ENCODE results near the gene MEFV. TPM values are rescaled to one million over a fixed set of nuclear protein-coding genes. Genes with fewer than 3 reads are reported as not detected.

The MEFV gene
- total and polyA plus RNA-seq, 2 of the 13 experiments (the other 11 are each of a cell fraction or from before 2014, with no cell fraction given) = 0.22 TPM; not detected in 1

DNA sequence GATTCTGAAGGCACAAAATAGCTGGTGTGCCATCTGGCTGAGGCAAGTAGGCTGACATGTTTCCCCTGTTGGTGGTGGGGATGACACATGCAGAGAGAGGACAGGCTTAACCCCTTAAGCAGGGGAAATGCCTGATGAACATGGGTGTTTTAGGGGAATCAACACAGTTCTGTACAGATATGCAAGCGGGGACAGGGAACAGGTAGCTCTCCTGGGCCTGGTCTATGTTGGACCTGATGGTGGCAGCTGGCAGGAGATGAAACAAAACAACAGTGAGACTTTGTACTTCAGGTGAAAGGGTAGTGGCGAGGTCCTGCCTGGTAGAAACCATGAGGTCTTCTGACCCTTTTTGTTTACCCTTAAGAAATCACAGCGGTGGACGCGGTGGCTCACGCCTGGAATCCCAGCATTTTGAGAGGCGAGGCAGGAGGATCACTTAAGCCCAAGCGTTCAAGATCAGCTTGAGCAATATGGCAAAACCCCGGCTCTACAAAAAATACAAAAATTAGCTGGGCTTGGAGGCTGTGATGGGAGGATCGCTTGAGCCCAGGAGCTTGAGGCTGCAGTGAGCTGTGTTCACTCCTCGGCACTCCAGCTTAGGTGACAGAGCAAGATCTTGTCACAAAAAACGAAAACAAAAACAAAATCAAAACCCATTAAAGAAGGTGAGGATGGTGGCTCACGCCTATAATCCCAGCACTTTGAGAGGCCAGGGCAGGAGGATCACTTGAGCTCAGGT is 57.9 kb downstream of the MEFV start (continued):
- TF ChIP-seq HNRNPUL1 (IDR thresholded peaks at IDR 0.05; ENCODE audit: low read depth, low read length) = no peak
- no peak for TF ChIP-seq ZFP41 (CRISPR knock-in tag; IDR thresholded peaks at IDR 0.05; ENCODE audit: borderline replicate concordance)
- peak; percentile 42; the same call in 1 of the 2 replicates for TF ChIP-seq KDM2A (CRISPR knock-in tag; IDR thresholded peaks at IDR 0.05; ENCODE audit: borderline replicate concordance, low read depth)
- TF ChIP-seq, protein P1, sequence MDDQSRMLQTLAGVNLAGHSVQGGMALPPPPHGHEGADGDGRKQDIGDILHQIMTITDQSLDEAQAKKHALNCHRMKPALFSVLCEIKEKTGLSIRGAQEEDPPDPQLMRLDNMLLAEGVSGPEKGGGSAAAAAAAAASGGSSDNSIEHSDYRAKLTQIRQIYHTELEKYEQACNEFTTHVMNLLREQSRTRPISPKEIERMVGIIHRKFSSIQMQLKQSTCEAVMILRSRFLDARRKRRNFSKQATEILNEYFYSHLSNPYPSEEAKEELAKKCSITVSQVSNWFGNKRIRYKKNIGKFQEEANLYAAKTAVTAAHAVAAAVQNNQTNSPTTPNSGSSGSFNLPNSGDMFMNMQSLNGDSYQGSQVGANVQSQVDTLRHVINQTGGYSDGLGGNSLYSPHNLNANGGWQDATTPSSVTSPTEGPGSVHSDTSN (CRISPR knock-in tag; IDR thresholded peaks at IDR 0.05; ENCODE audit: borderline replicate concordance) = no peak
- no peak for TF ChIP-seq ZNF781 (CRISPR knock-in tag; IDR thresholded peaks at IDR 0.05; ENCODE audit: borderline replicate concordance, not compliant biosample characterization)
- peak; percentile 96 for TF ChIP-seq GFI1 (CRISPR knock-in tag; IDR thresholded peaks at IDR 0.05; ENCODE audit: borderline replicate concordance)
- TF ChIP-seq HES4 (CRISPR knock-in tag; IDR thresholded peaks at IDR 0.05; ENCODE audit: borderline replicate concordance) = no peak
- no peak for TF ChIP-seq ZFP90 (CRISPR knock-in tag; IDR thresholded peaks at IDR 0.05; ENCODE audit: borderline replicate concordance)
- TF ChIP-seq, protein P2, sequence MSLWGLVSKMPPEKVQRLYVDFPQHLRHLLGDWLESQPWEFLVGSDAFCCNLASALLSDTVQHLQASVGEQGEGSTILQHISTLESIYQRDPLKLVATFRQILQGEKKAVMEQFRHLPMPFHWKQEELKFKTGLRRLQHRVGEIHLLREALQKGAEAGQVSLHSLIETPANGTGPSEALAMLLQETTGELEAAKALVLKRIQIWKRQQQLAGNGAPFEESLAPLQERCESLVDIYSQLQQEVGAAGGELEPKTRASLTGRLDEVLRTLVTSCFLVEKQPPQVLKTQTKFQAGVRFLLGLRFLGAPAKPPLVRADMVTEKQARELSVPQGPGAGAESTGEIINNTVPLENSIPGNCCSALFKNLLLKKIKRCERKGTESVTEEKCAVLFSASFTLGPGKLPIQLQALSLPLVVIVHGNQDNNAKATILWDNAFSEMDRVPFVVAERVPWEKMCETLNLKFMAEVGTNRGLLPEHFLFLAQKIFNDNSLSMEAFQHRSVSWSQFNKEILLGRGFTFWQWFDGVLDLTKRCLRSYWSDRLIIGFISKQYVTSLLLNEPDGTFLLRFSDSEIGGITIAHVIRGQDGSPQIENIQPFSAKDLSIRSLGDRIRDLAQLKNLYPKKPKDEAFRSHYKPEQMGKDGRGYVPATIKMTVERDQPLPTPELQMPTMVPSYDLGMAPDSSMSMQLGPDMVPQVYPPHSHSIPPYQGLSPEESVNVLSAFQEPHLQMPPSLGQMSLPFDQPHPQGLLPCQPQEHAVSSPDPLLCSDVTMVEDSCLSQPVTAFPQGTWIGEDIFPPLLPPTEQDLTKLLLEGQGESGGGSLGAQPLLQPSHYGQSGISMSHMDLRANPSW (CRISPR knock-in tag; IDR thresholded peaks at IDR 0.05; ENCODE audit: borderline replicate concordance) = no peak
- no peak; the same call in 1 of the 2 replicates for TF ChIP-seq YEATS4 (CRISPR knock-in tag; IDR thresholded peaks at IDR 0.05; ENCODE audit: borderline replicate concordance)
- TF ChIP-seq, protein P3, sequence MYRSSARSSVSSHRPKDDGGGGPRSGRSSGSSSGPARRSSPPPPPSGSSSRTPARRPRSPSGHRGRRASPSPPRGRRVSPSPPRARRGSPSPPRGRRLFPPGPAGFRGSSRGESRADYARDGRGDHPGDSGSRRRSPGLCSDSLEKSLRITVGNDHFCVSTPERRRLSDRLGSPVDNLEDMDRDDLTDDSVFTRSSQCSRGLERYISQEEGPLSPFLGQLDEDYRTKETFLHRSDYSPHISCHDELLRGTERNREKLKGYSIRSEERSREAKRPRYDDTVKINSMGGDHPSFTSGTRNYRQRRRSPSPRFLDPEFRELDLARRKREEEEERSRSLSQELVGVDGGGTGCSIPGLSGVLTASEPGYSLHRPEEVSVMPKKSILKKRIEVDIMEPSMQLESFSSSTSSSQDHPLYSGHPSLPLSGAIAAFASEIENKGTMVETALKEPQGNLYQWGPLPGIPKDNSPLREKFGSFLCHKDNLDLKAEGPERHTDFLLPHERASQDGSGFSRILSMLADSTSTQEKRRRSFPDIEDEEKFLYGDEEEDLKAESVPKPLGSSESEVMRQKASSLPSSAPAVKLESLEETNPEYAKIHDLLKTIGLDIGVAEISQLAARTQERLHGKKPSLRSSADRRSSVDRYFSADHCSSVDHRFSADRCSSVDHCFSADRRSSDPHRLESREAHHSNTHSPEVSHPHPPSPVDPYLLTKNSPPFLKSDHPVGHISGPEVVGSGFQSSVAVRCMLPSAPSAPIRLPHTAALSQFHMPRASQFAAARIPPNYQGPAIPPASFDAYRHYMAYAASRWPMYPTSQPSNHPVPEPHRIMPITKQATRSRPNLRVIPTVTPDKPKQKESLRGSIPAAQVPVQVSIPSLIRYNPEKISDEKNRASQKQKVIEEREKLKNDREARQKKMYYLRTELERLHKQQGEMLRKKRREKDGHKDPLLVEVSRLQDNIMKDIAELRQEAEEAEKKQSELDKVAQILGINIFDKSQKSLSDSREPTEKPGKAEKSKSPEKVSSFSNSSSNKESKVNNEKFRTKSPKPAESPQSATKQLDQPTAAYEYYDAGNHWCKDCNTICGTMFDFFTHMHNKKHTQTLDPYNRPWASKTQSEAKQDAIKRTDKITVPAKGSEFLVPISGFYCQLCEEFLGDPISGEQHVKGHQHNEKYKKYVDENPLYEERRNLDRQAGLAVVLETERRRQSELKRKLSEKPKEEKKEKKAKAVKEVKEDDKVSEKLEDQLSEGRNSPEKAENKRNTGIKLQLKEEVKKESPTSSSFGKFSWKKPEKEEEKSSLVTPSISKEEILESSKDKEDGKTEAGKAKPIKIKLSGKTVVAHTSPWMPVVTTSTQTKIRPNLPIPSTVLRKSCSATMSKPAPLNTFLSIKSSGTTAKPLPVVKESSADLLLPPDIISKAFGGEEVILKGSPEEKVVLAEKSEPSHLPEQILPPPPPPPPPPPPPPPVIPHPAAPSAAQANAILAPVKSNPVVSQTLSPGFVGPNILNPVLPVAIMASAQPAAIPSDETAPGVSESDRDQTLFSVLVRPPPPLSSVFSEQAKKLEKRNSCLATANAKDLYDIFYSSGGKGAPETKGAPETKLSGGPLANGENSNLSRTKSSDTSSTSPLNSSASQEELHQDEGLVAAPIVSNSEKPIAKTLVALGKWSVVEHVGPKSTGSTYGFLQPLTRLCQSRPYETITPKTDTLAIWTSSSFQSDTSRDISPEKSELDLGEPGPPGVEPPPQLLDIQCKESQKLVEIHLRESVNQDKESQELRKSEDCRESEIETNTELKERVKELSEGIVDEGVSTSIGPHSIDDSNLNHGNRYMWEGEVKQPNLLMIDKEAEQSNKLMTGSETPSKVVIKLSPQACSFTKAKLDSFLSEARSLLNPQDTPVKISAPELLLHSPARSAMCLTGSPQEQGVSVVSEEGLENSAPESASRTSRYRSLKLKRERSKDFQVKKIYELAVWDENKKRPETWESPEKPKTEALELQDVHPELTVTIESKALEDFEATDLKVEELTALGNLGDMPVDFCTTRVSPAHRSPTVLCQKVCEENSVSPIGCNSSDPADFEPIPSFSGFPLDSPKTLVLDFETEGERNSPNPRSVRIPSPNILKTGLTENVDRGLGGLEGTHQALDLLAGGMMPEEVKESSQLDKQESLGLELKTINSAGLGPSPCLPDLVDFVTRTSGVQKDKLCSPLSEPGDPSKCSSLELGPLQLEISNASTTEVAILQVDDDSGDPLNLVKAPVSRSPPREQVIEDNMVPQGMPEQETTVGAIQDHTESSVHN (CRISPR knock-in tag; IDR thresholded peaks at IDR 0.05) = no peak
- no peak for TF ChIP-seq ZNF563 (CRISPR knock-in tag; IDR thresholded peaks at IDR 0.05)
- TF ChIP-seq ZNF263 (CRISPR knock-in tag; IDR thresholded peaks at IDR 0.05) = no peak
- no peak for TF ChIP-seq ZFP36L2 (CRISPR knock-in tag; IDR thresholded peaks at IDR 0.05)
- TF ChIP-seq RBFOX2 (IDR thresholded peaks at IDR 0.05; ENCODE audit: low read depth, low read length) = no peak
- TF ChIP-seq ZSCAN12 (CRISPR knock-in tag; IDR thresholded peaks at IDR 0.05) = no peak
